ENCODE measurements around the gene VSIG2.
A peak's percentile ranks its signal among the peaks of the same experiment; 100 is the strongest.

VSIG2 gene

GRCh38 chr11:124768914-124769313 is 16.9 kb upstream of the VSIG2 start:
- Histone ChIP-seq H3K4me3 (ENCODE audit: low read depth in 1 of 2, low read length in 2 of 2) (no peak overlapping the region), H3K9me3 (ENCODE audit: insufficient read depth, low read length, severe bottlenecking) (no peaks in the 10 kb centered on the region), H2AFZ (ENCODE audit: low read depth, low read length) (no peak overlapping the region), H3K27me3 (ENCODE audit: insufficient read depth, low read length, poor library complexity) (no peaks in the 10 kb centered on the region), H3K4me2 (ENCODE audit: insufficient read depth, low read length) (no peak overlapping the region), H3K36me3 (ENCODE audit: insufficient read depth, low read length) (peaks cover 28% of the 10 kb centered on the region; the same call in 1 of the 2 replicates), H3K4me1 (ENCODE audit: insufficient read depth, low read length) (no peaks in the 10 kb centered on the region), H3K79me2 (ENCODE audit: insufficient read depth, low read length) (no peaks in the 10 kb centered on the region), H3K27ac (ENCODE audit: low read length) (no peak overlapping the region), H3K9ac (ENCODE audit: low read depth, low read length) (no peak overlapping the region), H4K20me1 (ENCODE audit: insufficient read depth, low read length) (no peaks in the 10 kb centered on the region)
- no peak for TF ChIP-seq EZH2 (IDR thresholded peaks at IDR 0.05; ENCODE audit: borderline replicate concordance, low read depth, low read length, severe bottlenecking)
- no peak for TF ChIP-seq CTCF (IDR thresholded peaks at IDR 0.05; ENCODE audit: borderline replicate concordance, extremely low read depth, low read length, poor library complexity, severe bottlenecking)
- ATAC-seq (ENCODE audit: insufficient read depth, low read depth): no peak
- DNase-seq: no peak

GRCh38 chr11:124766156-124766555 is 14.1 kb upstream of the VSIG2 start:
- no peak for ATAC-seq (ENCODE audit: insufficient read depth, low read depth)
- Histone ChIP-seq H3K36me3 (ENCODE audit: insufficient read depth, low read length) (peaks cover 23% of the 10 kb centered on the region; the same call in 1 of the 2 replicates), H3K27me3 (ENCODE audit: insufficient read depth, low read length, poor library complexity) (no peaks in the 10 kb centered on the region), H3K79me2 (ENCODE audit: insufficient read depth, low read length) (no peaks in the 10 kb centered on the region), H4K20me1 (ENCODE audit: insufficient read depth, low read length) (peaks cover 4% of the 10 kb centered on the region; the same call in 1 of the 2 replicates), H2AFZ (ENCODE audit: low read depth, low read length) (no peak overlapping the region), H3K9ac (ENCODE audit: low read depth, low read length) (no peak overlapping the region), H3K27ac (ENCODE audit: low read length) (no peak overlapping the region), H3K4me2 (ENCODE audit: insufficient read depth, low read length) (no peak overlapping the region), H3K4me1 (ENCODE audit: insufficient read depth, low read length) (no peaks in the 10 kb centered on the region), H3K4me3 (ENCODE audit: low read depth in 1 of 2, low read length in 2 of 2) (no peak overlapping the region), H3K9me3 (ENCODE audit: insufficient read depth, low read length, severe bottlenecking) (no peaks in the 10 kb centered on the region)
- DNase-seq: no peak
- TF ChIP-seq CTCF (IDR thresholded peaks at IDR 0.05; ENCODE audit: borderline replicate concordance, extremely low read depth, low read length, poor library complexity, severe bottlenecking) (no peak), EZH2 (IDR thresholded peaks at IDR 0.05; ENCODE audit: borderline replicate concordance, low read depth, low read length, severe bottlenecking) (no peak)

GRCh38 chr11:124763156-124763947 is 11.3 kb upstream of the VSIG2 start:
- no peak overlapping the region for H2AFZ ChIP-seq (ENCODE audit: low read depth, low read length)
- no peak overlapping the region for H3K4me2 ChIP-seq (ENCODE audit: insufficient read depth, low read length)
- H3K9ac ChIP-seq (ENCODE audit: low read depth, low read length): no peak overlapping the region
- H3K4me3 ChIP-seq (ENCODE audit: low read depth in 1 of 2, low read length in 2 of 2): no peak overlapping the region
- H3K79me2 ChIP-seq (ENCODE audit: insufficient read depth, low read length): no peaks in the 10 kb centered on the region
- TF ChIP-seq CTCF (IDR thresholded peaks at IDR 0.05; ENCODE audit: borderline replicate concordance, extremely low read depth, low read length, poor library complexity, severe bottlenecking) (peak; percentile 56), EZH2 (IDR thresholded peaks at IDR 0.05; ENCODE audit: borderline replicate concordance, low read depth, low read length, severe bottlenecking) (no peak)
- no peaks in the 10 kb centered on the region for H3K4me1 ChIP-seq (ENCODE audit: insufficient read depth, low read length)
- DNase-seq: peak; percentile 62
- no peaks in the 10 kb centered on the region for H3K9me3 ChIP-seq (ENCODE audit: insufficient read depth, low read length, severe bottlenecking)
- H3K27ac ChIP-seq (ENCODE audit: low read length): no peak overlapping the region
- peak; percentile 46; the same call in 2 of the 3 replicates for ATAC-seq (ENCODE audit: insufficient read depth, low read depth)
- H3K27me3 ChIP-seq (ENCODE audit: insufficient read depth, low read length, poor library complexity): no peaks in the 10 kb centered on the region
- H4K20me1 ChIP-seq (ENCODE audit: insufficient read depth, low read length): peaks cover 5% of the 10 kb centered on the region; the same call in 1 of the 2 replicates
- H3K36me3 ChIP-seq (ENCODE audit: insufficient read depth, low read length): peaks cover 10% of the 10 kb centered on the region; the same call in 1 of the 2 replicates

All from DND-41 (cell line).